Stomach smooth muscle (tissue), 2 donors: ENCODE results near the gene TDRD7.
"Not testable (repeated sequence)": the region's sequence is repeated elsewhere in the genome, so short reads cannot be mapped to it uniquely, and the experiment has no call there.

ENCODE experiments used
- H3K27ac ChIP-seq: one replicate; pipeline ENCODE4 v1.7.0; 2013; ENCODE audit warnings: mild to moderate bottlenecking, low read length, inconsistent platforms
- H3K27me3 ChIP-seq, 2 donors: one replicate each; pipeline ENCODE4 v1.7.0; 2013; ENCODE audit warnings: low read length in 2 of 2; ENCODE audit not compliant: insufficient read depth in 2 of 2, control insufficient read depth in 1 of 2
- H3K36me3 ChIP-seq, 2 donors: one replicate each; pipeline ENCODE4 v1.7.0; 2013; ENCODE audit warnings: low read length in 2 of 2; ENCODE audit not compliant: control insufficient read depth in 2 of 2, insufficient read depth in 2 of 2
- H3K4me1 ChIP-seq: one replicate; pipeline ENCODE4 v1.7.0; 2013; ENCODE audit warnings: low read length; ENCODE audit not compliant: control insufficient read depth, insufficient read depth
- H3K4me3 ChIP-seq, 2 donors: one replicate each; pipeline ENCODE4 v1.7.0; 2013; ENCODE audit warnings: low read length in 2 of 2
- H3K9ac ChIP-seq, 2 donors: one replicate each; pipeline ENCODE4 v1.7.0; 2013; ENCODE audit warnings: low read length in 2 of 2, mild to moderate bottlenecking in 1 of 2
- H3K9me3 ChIP-seq, 2 donors: one replicate each; pipeline ENCODE4 v1.7.0; 2013; ENCODE audit warnings: low read length in 2 of 2; ENCODE audit not compliant: control insufficient read depth in 2 of 2
- donor health status: healthy.
- donor health status: Pancreatic carcinoma.

TDRD7 gene

DNA sequence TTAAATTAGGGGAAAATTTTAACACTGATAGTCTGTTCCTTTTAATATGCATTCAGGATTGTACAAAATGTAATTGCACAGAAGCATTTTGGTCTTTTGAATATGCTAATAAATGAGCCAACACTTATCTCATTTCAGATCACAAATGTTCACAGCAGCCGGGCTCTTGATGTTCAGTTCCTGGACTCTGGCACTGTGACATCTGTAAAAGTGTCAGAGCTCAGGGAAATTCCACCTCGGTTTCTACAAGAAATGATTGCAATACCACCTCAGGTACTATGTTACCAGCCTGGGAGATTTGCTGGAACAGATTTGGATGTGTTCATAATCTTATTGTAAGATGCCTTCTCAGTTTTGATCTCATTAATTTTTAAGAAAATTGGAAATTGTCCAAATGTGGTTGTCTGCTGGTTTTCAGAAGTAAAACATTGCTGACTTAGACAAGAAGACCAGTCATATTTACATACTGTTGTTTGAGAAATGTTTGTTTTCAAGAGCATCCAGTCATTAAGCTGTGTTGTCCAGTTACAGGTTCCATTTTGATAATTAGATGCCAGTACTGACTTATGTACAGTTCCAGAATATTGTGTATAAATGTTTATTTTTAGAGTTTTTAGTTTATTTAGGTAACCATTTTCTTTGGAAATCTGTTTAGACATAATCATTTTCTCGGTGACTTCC is 66.5 kb downstream of the TDRD7 start:
- H3K4me1 ChIP-seq, result no peaks in the 10 kb centered on the region
- H3K27me3 ChIP-seq, result no peaks in the 10 kb centered on the region
- no peaks in the 10 kb centered on the region for H3K9me3 ChIP-seq
- H3K4me3 ChIP-seq, result no peak overlapping the region
- peaks cover 18% of the 10 kb centered on the region in 2 donors for H3K36me3 ChIP-seq
- H3K9ac ChIP-seq, result no peak overlapping the region
- no peak overlapping the region for H3K27ac ChIP-seq

DNA sequence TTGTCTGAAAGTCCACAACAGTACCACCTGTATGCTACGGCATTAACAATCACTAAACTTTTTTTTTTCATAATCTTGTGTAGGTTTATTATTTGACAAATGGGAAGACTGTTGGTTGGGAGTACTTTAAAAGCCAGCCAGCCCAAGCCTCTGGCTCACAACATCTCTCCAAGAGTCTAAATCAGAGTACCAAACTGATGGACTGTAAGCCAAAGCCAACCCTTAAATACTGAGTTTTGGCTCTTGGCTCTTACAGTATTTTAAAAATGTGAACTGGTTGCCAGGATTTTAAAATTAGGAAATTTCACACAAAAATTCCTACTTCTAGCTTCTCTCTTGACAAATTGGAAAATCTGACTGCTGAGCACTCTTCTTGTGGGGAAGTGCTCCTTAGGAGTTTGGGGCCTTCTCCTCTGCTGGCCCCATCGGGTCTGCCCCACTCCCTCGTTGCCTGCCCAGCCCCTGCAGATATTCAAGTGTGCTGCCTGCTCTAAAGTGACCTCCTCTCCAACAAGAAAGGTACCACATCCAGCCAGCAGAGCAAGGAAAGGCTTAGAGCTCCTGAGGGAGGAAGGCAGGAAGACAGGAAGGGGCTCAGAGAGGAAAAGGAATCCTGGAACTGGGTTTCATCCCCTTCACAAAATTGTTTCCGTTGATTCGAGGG is 67.7 kb downstream of the TDRD7 start:
- no peaks in the 10 kb centered on the region for H3K9me3 ChIP-seq
- H3K27me3 ChIP-seq, result no peaks in the 10 kb centered on the region
- H3K9ac ChIP-seq, result no peak overlapping the region
- H3K4me1 ChIP-seq, result peaks cover 4% of the 10 kb centered on the region
- no peak overlapping the region for H3K4me3 ChIP-seq
- peaks cover 15 to 16% of the 10 kb centered on the region in 2 donors for H3K36me3 ChIP-seq
- no peak overlapping the region for H3K27ac ChIP-seq

DNA sequence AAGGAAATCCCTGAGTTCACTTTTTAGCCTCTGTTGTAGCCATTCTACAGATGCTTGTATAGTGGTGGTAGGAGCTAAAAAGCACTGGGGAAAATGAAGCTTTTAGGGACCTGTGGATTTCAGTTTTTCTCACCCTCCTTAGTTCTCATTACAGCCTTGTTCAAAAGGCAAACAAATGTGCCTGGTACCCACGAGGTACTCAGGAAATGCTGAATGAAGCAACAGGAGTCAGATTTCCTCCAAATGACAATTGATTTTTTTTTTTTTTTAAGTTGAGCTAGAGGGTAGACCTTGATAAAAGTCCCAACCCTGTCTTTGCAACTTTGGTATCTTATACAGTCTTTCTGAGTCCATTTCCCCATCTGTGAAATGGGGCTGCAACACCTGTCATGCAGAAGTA is 68.3 kb downstream of the TDRD7 start:
- Histone ChIP-seq H3K27ac (no peak overlapping the region), H3K27me3 (no peaks in the 10 kb centered on the region), H3K4me3 (no peak overlapping the region), H3K9me3 (no peaks in the 10 kb centered on the region), H3K4me1 (peaks cover 4% of the 10 kb centered on the region), H3K9ac (no peak overlapping the region), H3K36me3 (peaks cover 11 to 13% of the 10 kb centered on the region in 2 donors)

DNA sequence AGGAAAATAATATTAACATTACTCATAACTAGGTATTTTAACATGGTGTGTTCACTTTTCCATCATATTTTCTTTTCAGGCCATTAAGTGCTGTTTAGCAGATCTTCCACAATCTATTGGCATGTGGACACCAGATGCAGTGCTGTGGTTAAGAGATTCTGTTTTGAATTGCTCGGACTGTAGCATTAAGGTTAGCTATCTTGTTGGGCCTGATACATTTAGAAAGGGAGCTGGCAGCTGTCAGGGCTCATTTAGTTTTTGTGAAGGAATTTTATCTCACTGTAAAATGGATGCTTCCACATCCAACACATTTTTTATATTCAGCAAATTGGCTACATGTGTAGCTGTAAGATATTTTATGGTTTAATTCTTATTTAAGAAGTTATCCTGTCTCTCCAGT is 68.9 kb downstream of the TDRD7 start:
- Histone ChIP-seq H3K4me3 (no peak overlapping the region), H3K9ac (no peak overlapping the region), H3K27me3 (no peaks in the 10 kb centered on the region), H3K4me1 (peaks cover 4% of the 10 kb centered on the region), H3K9me3 (no peaks in the 10 kb centered on the region), H3K27ac (no peak overlapping the region), H3K36me3 (peaks cover 11 to 13% of the 10 kb centered on the region in 2 donors)

DNA sequence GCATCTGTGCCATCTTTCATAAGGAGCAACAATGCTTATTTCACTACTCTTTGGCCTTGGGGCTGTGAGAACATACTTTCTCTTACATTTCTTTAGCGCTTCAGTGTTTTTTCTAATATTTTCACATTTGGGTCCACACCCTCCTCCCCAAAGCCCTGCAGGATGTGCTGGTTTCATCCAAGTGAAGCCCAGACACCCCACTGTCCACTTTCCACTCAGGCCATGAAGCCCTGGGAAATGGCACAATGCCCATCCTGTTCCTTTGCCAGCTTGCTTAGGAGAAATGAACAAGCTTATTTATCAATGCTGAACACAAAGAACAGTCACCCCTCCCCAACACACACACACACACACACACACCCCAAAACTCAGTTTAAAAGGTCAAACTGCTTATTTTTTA is 72.2 kb downstream of the TDRD7 start:
- Histone ChIP-seq H3K27me3 (no peaks in the 10 kb centered on the region), H3K4me3 (no peak overlapping the region), H3K27ac (no peak overlapping the region), H3K9me3 (peaks cover 0 to 4% of the 10 kb centered on the region in 2 donors), H3K9ac (no peak overlapping the region), H3K4me1 (peaks cover 4% of the 10 kb centered on the region), H3K36me3 (peaks cover 13 to 25% of the 10 kb centered on the region in 2 donors)

DNA sequence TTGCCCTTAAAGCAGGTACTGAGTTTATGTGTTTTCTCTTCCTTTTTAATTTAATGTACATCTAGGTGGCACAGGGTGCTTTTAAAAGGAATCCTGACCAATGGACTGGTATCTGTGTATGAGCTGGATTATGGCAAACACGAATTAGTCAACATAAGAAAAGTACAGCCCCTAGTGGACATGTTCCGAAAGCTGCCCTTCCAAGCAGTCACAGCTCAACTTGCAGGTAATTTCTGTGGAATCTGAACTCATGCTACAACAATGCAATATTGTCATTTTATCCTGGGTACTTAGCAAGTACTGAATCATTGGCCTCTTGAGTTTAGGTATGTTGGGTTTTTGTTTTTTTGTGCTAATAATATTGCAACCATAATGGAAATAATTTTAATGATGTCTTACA is 75.2 kb downstream of the TDRD7 start:
- H3K27ac ChIP-seq, result no peak overlapping the region
- peaks cover 9 to 18% of the 10 kb centered on the region in 2 donors for H3K36me3 ChIP-seq
- no peak overlapping the region for H3K9ac ChIP-seq
- H3K27me3 ChIP-seq, result no peaks in the 10 kb centered on the region
- H3K4me1 ChIP-seq, result peaks cover 15% of the 10 kb centered on the region
- H3K4me3 ChIP-seq, result no peak overlapping the region
- H3K9me3 ChIP-seq, result peaks cover 0 to 4% of the 10 kb centered on the region in 2 donors

DNA sequence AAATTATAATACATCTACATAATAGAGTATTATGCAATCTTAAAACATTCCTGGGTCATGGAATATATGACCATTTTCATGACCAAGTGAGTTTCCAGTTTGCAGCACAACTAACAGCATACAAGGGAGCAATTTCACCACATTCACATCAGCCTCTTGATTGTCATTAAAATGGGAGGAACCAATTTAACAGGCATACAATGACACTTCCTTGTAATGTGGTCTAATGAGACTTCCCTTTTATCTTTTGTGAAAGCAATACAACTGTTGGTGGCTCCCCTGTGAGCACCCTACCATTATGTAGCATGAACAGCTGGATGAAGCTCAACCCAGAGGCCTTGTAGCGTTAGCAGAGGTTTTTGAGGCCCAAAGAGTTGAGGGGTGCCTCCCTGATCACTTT is 76.0 kb downstream of the TDRD7 start:
- Histone ChIP-seq H3K4me1 (peaks cover 16% of the 10 kb centered on the region), H3K36me3 (peaks cover 6 to 17% of the 10 kb centered on the region in 2 donors), H3K4me3 (no peak overlapping the region), H3K9ac (no peak overlapping the region), H3K27me3 (no peaks in the 10 kb centered on the region), H3K27ac (no peak overlapping the region), H3K9me3 (peaks cover 0 to 4% of the 10 kb centered on the region in 2 donors)

DNA sequence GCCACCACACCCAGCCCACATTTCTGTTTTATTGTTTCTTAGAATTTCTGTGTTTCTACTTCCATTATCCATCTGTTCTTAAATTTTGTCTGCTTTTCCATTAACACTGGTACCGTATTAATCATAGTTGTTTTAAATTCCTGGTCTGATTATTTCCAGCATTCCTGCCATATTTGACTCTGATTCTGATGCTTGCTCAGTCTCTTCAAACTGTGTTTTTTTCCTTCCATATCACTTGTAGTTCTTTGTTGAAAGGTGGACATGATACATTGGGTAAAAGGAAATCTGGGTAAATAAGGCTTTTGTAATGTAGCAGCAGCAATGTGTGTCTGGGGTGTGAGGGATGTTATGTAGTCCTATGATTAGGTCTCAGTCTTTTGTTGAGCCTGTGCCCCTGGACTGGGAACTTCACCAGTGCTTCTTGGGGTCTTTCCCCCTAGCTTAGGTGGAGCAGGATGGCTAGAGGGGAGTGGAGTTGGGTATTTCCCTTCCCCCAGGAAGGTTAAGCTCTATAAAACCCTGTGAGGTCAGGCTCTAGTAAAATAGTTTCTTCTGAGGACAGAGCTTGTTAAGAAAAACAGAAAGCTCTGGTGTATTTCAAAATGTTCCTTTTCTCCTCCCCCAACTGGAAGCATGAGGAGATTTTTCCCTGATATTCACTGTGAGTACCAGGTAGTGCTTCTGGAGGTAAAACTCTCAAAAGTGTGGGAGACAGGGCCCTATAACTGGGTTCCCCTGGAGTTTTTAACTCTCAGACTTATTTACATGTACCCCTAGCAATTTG is 79.5 kb downstream of the TDRD7 start:
- Histone ChIP-seq H3K9ac (peak overlapping the region in 1 of 2 donors; percentile 29), H3K4me1 (peaks cover 12% of the 10 kb centered on the region), H3K9me3 (peaks cover 0 to 4% of the 10 kb centered on the region in 2 donors), H3K36me3 (peaks cover 10 to 15% of the 10 kb centered on the region in 2 donors), H3K27ac (peak overlapping the region; percentile 58), H3K27me3 (no peaks in the 10 kb centered on the region), H3K4me3 (no peak overlapping the region)

DNA sequence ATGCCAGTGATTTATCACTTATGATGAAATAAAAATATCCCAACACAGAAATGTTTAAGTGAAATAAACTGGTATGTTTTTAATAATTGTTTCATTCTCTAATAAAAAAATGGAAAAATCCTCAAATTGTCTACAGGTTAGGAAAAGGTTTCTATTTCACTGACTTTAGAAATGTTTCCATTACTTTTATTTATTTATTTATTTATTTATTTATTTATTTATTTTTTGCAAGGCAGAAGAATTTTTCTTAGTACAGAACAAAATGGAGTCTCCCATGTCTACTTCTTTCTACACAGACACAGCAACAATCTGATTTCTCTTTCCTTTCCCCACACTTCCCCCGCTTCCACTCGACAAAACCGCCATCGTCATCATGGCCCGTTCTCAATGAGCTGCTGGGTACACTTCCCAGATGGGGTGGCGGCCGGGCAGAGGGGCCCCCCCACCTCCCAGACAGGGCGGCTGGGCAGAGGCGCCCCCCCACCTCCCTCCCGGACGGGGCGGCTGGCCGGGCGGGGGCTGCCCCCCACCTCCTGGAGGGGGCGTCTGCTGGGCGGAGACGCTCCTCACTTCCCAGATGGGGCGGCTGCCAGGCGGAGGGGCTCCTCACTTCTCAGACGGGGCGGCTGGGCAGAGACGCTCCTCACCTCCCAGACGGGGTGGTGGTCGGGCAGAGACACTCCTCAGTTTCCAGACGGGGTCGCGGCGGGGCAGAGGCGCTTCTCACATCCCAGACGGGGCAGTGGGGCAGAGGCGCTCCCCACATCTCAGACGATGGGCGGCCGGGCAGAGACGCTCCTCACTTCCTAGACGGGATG is 85.9 kb downstream of the TDRD7 start:
- not testable (repeated sequence) for H3K9me3 ChIP-seq, H3K27ac ChIP-seq, H3K9ac ChIP-seq, H3K27me3 ChIP-seq, H3K4me3 ChIP-seq
- peaks cover 0 to 11% of the 10 kb centered on the region in 2 donors for H3K36me3 ChIP-seq
- peaks cover 11% of the 10 kb centered on the region for H3K4me1 ChIP-seq

DNA sequence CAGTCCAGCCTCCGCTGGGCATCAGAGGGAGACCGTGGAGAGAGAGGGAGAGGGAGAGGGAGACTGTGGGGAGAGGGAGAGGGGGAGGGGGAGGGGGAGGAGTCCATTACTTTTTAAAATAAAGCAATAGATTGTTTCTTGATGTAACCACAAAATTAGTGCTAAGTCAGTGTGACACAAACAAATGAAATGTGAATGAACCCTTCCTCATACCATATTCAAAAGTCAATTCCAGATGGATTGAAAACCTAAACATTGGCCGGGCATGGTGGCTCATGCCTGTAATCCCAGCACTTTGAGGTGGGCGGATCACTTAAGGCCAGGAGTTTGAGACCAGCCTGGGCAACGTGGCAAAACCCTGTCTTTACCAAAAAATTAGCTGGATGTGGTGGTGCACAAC is 87.0 kb downstream of the TDRD7 start:
- peaks cover 0 to 11% of the 10 kb centered on the region in 2 donors for H3K36me3 ChIP-seq
- H3K27ac ChIP-seq, H3K9me3 ChIP-seq, H3K27me3 ChIP-seq, H3K4me3 ChIP-seq, H3K9ac ChIP-seq: not testable (repeated sequence)
- peaks cover 21% of the 10 kb centered on the region for H3K4me1 ChIP-seq
